ENCODE data around the gene FANCE. TPM values are rescaled to one million over a fixed set of nuclear protein-coding genes. Genes with fewer than 3 reads are reported as not detected.
A peak's percentile ranks its signal among the peaks of the same experiment; 100 is the strongest.

The FANCE gene
- total and polyA plus RNA-seq, 9 of the 15 experiments (the other 6 are each of a cell fraction or from before 2014, with no cell fraction given) = 5.7 to 30.2 (median 17.0) TPM

- Histone ChIP-seq H2AFZ (ENCODE audit: low read depth, low read length) (no peak overlapping the region), H3K9ac (ENCODE audit: insufficient read depth in 1 of 2, low read depth in 2 of 2, low read length in 2 of 2) (peak overlapping the region; percentile 99 to 100), H3K9me1 (ENCODE audit: control insufficient read depth, insufficient read depth, low read length) (no peaks in the 10 kb centered on the region), H3K27ac (ENCODE audit: extremely low read depth, low read depth, low read length) (peak overlapping the region; percentile 93), H3K9me3 (replicated peaks; ENCODE audit: control insufficient read depth, insufficient read depth, low read depth, low read length) (0 out of 2 replicates have a peak, but pooled peaks cover 1% of the 10 kb centered on the region), H3K4me3 (peak overlapping the region; percentile 91), H3K4me1 (replicated peaks in 1 of 2; ENCODE audit: control insufficient read depth in 2 of 2, insufficient read depth in 2 of 2, low read length in 2 of 2) (peaks cover 23 to 27% of the 10 kb centered on the region in 2 experiments; a peak in 4 of 5 replicates), H3K27me3 (ENCODE audit: control insufficient read depth in 2 of 2, insufficient read depth in 2 of 2, low read length in 2 of 2) (no peaks in the 10 kb centered on the region; a peak in 1 of 5 replicates), H3K4me2 (ENCODE audit: insufficient read depth, low read length) (peak overlapping the region; percentile 100), H3K79me2 (ENCODE audit: control insufficient read depth, insufficient read depth, low read length) (peaks cover 44% of the 10 kb centered on the region), H4K20me1 (replicated peaks; ENCODE audit: control insufficient read depth, insufficient read depth, low read length) (peaks cover 37% of the 10 kb centered on the region), H3K36me3 (ENCODE audit: control insufficient read depth, insufficient read depth, low read length) (peaks cover 76% of the 10 kb centered on the region)
- under 1% methylated on average over 18 of the region's 18 CpGs for WGBS (ENCODE audit: insufficient coverage, low coverage, missing lambda C conversion rate)
- no peak for FAIRE-seq
- DNase-seq (ENCODE audit: extremely low read depth in 1 of 4, low spot score in 3 of 4) = peak in 3 of 4 experiments; percentile 64 to 69 (median 64)
- ChIA-PET CTCF (ENCODE audit: low intra/inter-chr PET ratio) (no interaction called here), POLR2A (interaction anchor here (0.6 to 7.6 kb wide), 15 partner anchors 8 to 344 kb away, joined by 3 to 167 read pairs (median 7); partner anchors contain the start of genes ARMC12, FANCE and TEAD3)
- BruUV-seq (replicated peaks) = no TSS peak
- in situ Hi-C loops (cut with MboI) (loop anchor here (5.0 kb wide), 1 partner anchor 128 kb away; the partner anchor contains the start of gene PPARD), intact Hi-C loops (cut with micrococcal nuclease) (no loop called here)
- no peak for ATAC-seq
- peak; percentile 58 for TF ChIP-seq SNRNP70 (optimal IDR thresholded peaks at IDR 0.05; ENCODE audit: low read depth, low read length)
- peak; percentile 63 for TF ChIP-seq RAD51 (IDR thresholded peaks at IDR 0.05; ENCODE audit: borderline replicate concordance, low read depth)
- TF ChIP-seq CAMTA2 (CRISPR knock-in tag; conservative IDR thresholded peaks at IDR 0.05) = no peak
- TF ChIP-seq SRF (CRISPR knock-in tag; IDR thresholded peaks at IDR 0.05) = 0 out of 4 replicates have a peak, but pooled peaks of 1 of the 2 experiments have one; percentile 3
- 0 out of 2 replicates have a peak, but pooled peaks have one; percentile 26 for TF ChIP-seq TCF3 (CRISPR knock-in tag; IDR thresholded peaks at IDR 0.05)
- peak; percentile 14 for TF ChIP-seq PRDM10 (IDR thresholded peaks at IDR 0.05; ENCODE audit: partially characterized antibody)
- TF ChIP-seq ATF4 (CRISPR knock-in tag; IDR thresholded peaks at IDR 0.05) = 0 out of 2 replicates have a peak, but pooled peaks have one; percentile 13
- no peak for TF ChIP-seq ZNF507 (tag; conservative IDR thresholded peaks at IDR 0.05)
- TF ChIP-seq ZNF217 (CRISPR knock-in tag; IDR thresholded peaks at IDR 0.05) = no peak
- no peak for TF ChIP-seq EWSR1 (IDR thresholded peaks at IDR 0.05; ENCODE audit: borderline replicate concordance, low read depth, partially characterized antibody)
- TF ChIP-seq FOXK2 (conservative IDR thresholded peaks at IDR 0.05 in 1 of 2, IDR thresholded peaks at IDR 0.05 in 1 of 2; ENCODE audit: low read depth in 2 of 2) = peak in 1 of 2 experiments; percentile 38; a peak in 1 of 4 replicates
- no peak for TF ChIP-seq BRD9 (IDR thresholded peaks at IDR 0.05; ENCODE audit: low read depth, partially characterized antibody)
- peak; percentile 73 for TF ChIP-seq USF1 (CRISPR knock-in tag; IDR thresholded peaks at IDR 0.05)
- no peak for TF ChIP-seq RNF2 (IDR thresholded peaks at IDR 0.05)
- 0 out of 2 replicates have a peak, but pooled peaks have one; percentile 59 for TF ChIP-seq ETV5 (CRISPR knock-in tag; IDR thresholded peaks at IDR 0.05; ENCODE audit: low read depth)
- TF ChIP-seq KHSRP (IDR thresholded peaks at IDR 0.05) = no peak
Observed at GRCh38 chr6:35469751-35470662, 17.9 kb downstream of the FANCE start.
